NAMALWA (cell line): ENCODE results near the gene NUDC.
"Not testable (repeated sequence)": the region's sequence is repeated elsewhere in the genome, so short reads cannot be mapped to it uniquely, and the experiment has no call there.

Source experiments
- DNase-seq: peaks from one replicate; pipeline ENCODE4 v3.0.0-alpha.2; 2015; ENCODE audit warnings: low spot score

The NUDC gene

DNA sequence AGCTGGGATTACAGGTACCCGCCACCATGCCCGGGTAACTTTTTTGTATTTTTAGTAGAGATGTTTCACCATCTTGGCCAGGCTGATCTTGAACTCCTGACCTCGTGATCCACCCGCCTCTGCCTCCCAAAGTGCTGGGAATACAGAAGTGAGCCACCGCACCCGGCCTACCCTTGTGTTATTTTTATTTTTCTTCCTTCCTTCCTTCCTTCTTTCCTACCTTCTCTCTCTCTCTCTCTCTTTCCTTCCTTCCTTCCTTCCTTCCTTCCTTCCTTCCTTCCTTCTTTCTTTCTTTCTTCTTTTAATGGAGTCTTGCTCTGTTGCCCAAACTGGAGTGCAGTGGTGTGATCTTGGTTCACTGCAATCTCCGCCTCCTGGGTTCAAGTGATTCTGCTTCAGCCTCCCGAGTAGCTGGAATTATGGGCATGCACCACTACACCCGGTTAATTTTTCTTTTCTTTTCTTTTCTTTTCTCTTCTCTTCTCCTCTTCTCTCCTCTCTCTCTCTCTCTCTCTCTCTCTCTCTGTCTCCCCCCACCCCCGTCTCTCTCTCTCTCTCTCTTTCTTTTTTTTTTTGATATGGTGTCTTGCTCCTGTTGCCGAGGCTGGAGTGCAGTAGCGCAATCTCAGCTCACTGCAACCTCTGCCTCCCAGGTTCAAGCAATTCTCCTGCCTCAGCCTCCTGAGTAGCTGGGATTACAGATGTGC, 68.0 kb downstream of the NUDC start:
- DNase-seq = not testable (repeated sequence)

DNA sequence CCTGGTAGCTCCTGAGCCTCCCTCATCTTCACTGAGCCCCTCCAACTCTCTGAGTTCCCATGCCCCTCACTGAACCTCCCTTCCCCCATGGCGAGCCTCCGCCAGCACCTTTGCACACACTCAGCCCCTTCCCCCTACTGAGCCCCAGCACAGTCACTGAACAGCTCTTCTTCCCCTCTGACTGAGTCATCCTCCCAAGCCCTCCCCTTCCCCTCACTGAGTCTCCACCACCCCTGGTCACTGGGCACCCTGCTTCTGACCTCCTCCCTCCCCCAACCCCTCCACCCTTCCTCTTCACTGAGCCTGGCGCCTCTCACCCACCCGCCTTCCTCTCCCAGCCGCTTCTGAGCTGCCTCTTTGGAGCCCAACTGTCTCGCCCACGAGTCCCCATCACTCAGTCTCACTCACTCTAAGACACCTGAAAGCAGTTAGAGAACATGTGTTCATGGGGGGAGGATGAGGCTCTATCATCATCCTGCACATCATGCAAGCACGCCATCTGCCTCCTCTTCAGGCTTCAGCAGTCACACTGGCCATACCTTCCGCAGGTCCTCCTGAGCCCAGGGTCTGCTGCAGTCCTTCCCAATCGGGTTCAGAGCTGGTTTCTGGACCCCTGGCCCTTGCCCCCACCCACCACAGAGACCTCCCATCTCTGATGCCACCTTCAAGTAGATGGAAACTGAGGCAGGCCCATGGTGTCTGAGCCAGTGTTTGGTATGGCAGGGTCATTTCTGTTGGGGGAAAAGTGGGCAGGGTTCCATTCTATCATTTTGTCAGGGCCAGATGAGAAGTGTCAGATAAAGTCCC, 70.0 kb downstream of the NUDC start:
- peak; percentile 42 for DNase-seq

DNA sequence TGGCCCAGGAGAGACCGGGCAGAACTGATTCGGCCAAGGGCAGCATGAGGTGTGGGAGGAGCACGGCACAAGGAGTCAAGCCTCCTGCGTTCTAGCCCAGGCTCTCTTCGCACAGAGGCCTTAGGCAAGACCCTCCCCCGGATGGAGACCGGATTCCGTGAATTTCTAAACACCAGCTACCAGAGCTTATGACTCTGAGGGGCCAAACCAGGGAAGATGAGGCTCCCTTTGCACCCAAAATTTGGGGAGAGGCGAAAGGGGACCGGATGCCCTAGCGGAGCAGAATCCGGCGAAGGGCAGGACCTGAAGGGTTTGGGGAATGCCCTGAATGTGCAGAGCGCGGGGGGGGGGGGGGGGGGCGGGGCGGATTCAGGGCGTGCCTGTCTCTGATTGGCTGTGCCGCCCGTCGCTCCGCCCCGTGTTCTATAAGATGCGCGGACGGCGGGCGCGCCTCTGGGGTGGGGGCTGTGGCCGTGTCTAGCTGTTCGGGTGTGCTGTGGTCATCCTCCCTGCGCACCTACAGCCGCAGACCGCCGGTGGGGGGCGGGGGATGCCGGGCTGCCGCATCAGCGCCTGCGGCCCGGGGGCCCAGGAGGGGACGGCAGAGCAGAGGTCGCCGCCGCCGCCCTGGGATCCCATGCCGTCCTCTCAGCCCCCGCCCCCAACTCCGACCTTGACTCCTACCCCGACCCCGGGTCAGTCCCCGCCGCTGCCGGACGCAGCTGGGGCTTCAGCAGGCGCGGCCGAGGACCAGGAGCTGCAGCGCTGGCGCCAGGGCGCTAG, 71.9 kb downstream of the NUDC start, which contains the start of gene TRNP1:
Gene TRNP1 (plus strand): TSS at position 456 of the 783 bp plus-strand sequence. CDS start 95 bp downstream, at position 551.
- DNase-seq = peak; percentile 65

DNA sequence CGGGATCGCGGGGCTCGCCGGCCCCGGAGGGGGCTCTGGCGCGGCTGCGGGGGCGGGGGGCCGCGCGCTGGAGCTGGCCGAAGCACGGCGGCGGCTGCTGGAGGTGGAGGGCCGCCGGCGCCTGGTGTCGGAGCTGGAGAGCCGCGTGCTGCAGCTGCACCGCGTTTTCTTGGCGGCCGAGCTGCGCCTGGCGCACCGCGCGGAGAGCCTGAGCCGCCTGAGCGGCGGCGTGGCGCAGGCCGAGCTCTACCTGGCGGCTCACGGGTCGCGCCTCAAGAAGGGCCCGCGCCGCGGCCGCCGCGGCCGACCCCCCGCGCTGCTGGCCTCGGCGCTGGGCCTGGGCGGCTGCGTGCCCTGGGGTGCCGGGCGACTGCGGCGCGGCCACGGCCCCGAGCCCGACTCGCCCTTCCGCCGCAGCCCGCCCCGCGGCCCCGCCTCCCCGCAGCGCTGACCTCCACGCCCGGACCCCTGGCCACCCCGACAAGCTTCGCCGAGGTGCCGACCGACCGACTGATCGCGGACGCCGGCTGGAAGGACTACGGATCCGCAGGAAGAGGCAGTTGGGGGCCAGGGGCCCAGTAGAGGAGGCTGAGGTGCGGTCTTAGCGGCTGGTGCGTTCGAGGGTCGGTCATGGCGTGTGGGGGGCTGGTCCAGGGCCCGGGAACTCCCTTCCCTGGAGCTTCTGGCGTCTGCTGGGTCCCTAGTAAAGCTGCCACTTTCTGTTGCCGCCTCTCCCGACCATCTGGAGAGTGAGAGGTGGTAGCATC, 72.7 kb downstream of the NUDC start:
- no peak for DNase-seq

DNA sequence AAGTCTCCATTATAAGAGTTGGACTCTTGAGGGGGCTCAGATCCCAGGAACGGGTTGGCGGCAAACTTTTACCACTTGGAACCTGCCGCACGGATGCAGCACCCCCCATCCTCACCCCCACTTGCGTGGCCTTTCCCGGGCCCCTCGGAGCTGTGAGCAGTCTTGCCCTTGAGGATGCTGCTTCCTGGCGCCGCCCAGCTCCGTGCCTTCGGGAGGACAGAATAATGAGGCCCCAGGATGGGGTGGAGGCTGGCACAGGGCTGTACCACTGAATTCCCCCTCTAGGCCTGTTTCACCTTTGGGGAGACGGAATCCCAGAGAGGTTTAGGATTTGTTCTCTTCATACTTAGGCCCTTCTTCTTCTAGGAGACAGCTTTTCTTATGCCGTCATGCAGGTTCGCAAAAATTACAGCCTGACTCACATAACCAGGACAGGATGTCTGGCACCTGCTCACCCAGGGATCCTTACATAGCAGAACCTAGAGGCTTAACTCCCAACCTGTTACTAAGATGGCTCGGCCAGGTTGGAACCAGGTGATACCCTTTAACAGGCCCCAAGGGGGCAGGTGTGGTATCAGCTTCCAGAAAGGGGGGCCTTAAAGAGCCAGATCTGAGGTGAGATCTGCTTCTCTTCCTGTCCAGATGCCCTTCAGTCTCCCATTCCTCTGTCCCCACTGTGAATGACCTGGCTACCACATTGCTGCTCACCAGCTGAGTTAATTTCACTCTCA, 73.4 kb downstream of the NUDC start:
- DNase-seq = no peak

- no peak for DNase-seq
Measured at GRCh38 chr1:26996024-26996423, 74.5 kb downstream of the NUDC start.
